Measurements from ENCODE around the gene GRM1.

DNA sequence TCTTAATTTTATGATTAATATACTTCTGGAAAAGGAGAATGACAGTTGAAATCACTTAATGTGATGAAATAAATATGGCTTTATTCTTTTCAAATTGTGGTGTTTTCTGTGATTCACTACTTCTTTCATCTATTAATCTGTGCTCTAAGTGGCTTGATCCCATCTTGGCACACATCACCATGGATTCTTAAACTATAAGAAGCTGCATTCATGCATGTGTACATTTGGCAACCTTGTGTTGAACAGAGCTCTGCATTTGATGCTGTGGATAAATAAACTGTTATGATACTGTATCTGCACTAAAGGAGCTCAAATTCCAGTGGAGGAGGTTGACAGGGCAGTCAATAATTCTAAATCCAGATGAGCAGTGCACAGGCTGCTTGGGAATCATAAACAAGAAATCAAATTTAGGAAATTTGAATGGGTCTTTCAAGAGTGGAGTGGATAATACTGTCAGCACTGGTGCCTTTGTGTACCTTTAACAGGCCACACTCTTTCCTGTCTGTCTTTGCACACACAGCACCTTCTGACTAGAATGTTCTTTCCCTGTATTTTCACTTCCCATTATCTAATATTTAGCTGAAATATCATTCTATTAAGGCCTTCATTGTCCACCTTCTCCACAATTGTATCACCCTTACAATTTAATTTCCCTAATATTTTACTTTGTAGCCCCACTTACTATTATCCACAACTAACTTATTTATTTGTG is 252.9 kb downstream of the GRM1 start:
- TF ChIP-seq CTCF (conservative IDR thresholded peaks at IDR 0.05 in 1 of 2, IDR thresholded peaks at IDR 0.05 in 1 of 2; ENCODE audit: low read depth in 1 of 2, low read length in 2 of 2) (no peak), EZH2 (IDR thresholded peaks at IDR 0.05; ENCODE audit: low read length, missing control alignments) (no peak)
